Brain microvascular endothelial cell (primary cell): Measurements from ENCODE around the gene SORT1.

ENCODE experiments used
- DNase-seq: peaks from one replicate; pipeline ENCODE4 v3.0.0-alpha.2; 2020
- H3K27ac ChIP-seq: fragments of 250-450 bp; sonication (Bioruptor Pico); 2 replicates; pipeline ENCODE4 v1.5.1; 2020; ENCODE audit warnings: mild to moderate bottlenecking, moderate library complexity
- H3K27me3 ChIP-seq: fragments of 250-450 bp; sonication (Bioruptor Pico); replicated peaks from 2 replicates; pipeline ENCODE4 v1.5.1; 2020; ENCODE audit warnings: mild to moderate bottlenecking
- H3K36me3 ChIP-seq: fragments of 250-450 bp; sonication (Bioruptor Pico); replicated peaks from 2 replicates; pipeline ENCODE4 v1.5.1; 2020; ENCODE audit warnings: mild to moderate bottlenecking
- H3K4me3 ChIP-seq: 2 replicates; pipeline ENCODE4 v1.5.1; 2011; ENCODE audit warnings: low read depth, mild to moderate bottlenecking, control low read depth, low read length, moderate library complexity
- in situ Hi-C: cut with HindIII; loops from 2 replicates; pipeline ENCODE4 v1.10.0; 2017; ENCODE audit warnings: low sequenced_read_pairs, low pct_ligation_motif_present
- TF ChIP-seq, protein P1 (sequence below): IDR thresholded peaks from 2 replicates; pipeline ENCODE4 v1.5.1; 2011; ENCODE audit warnings: low read depth, mild to moderate bottlenecking, moderate library complexity, low read length, control low read depth, inconsistent platforms; ENCODE audit errors: missing control alignments

SORT1 gene

DNA sequence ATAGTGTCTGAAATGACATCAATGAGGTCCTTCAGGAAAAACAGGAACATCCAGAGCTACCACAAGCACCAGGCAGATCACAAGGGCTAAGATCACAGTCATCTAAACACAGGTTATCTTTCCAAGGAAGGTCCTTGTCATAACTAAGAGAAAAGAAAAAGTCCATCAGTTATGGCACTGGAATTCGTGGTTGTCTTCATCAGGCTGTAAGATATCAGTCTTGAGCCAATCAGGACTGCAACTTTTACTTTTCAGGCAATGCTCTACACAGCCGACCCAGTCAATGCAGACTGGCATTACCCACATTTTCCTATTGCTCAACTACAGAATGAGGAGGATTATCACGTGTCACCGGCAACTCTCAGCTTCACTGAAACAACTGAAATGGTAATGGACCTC, 26.4 kb downstream of the SORT1 start:
- in situ Hi-C loops = no loop called here
- Histone ChIP-seq H3K27me3 (no peaks in the 10 kb centered on the region), H3K4me3 (peak overlapping the region; percentile 2), H3K27ac (peak overlapping the region; percentile 97), H3K36me3 (peaks cover 5% of the 10 kb centered on the region)
- TF ChIP-seq, protein P1, sequence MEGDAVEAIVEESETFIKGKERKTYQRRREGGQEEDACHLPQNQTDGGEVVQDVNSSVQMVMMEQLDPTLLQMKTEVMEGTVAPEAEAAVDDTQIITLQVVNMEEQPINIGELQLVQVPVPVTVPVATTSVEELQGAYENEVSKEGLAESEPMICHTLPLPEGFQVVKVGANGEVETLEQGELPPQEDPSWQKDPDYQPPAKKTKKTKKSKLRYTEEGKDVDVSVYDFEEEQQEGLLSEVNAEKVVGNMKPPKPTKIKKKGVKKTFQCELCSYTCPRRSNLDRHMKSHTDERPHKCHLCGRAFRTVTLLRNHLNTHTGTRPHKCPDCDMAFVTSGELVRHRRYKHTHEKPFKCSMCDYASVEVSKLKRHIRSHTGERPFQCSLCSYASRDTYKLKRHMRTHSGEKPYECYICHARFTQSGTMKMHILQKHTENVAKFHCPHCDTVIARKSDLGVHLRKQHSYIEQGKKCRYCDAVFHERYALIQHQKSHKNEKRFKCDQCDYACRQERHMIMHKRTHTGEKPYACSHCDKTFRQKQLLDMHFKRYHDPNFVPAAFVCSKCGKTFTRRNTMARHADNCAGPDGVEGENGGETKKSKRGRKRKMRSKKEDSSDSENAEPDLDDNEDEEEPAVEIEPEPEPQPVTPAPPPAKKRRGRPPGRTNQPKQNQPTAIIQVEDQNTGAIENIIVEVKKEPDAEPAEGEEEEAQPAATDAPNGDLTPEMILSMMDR = no peak
- no peak for DNase-seq

DNA sequence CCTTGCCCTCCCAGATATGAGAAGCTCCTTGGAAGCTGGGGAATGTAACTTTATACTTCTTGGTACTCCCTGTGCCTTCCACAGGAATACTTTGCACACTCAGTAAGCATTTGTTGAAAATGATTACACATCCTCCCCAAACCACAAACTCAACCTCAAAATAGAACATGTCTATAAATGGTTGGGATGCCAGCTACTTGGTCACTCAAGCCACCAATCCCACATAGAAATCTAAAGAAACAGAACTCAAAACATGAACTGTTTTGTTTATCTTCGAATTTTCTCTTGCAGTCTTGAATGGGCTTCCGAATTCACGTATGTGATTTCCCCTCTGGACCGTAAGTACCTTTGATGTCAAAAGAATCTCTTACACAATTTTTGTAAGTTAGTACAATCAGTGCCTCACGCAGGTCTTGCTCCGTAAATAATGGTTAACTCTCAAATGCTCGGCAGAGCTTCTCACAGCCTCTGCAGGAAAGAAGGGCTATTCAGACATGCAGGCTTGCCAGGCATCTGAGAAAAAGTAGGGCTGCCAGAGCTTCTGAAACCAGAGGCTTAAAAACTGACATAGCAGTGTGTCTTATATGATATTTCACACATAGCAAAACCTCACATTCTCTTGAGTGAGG, 26.9 kb downstream of the SORT1 start:
- Histone ChIP-seq H3K27me3 (no peaks in the 10 kb centered on the region), H3K36me3 (peaks cover 6% of the 10 kb centered on the region), H3K4me3 (peak overlapping the region; percentile 2), H3K27ac (peak overlapping the region; percentile 97)
- in situ Hi-C loops = no loop called here
- peak; percentile 90 for DNase-seq
- TF ChIP-seq, protein P1 = no peak

DNA sequence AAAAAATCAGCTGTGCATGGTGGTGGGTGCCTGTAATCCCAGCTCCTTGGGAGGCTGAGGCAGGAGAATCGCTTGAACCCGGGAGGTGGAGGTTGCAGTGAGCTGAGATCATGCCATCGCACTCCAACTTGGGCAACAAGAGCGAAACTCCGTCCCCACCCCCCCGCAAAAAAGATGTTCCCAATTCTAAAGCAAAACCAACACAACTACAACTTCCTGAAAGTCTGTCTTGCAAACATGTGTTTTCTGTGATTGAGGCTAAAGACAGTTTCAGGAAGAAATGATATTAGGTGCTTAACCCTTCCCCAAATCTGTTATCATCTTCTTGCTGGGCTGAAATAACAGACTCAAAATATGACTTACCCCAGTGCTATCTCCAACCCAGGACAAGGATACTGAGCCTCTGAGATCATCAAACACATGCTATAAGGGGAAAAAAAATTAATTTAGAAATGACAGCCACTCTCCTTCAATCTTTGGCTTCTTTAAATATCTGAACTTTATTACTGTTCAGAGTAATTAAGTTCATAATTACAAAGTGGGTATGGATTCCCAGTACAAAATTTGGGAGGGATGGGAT, 28.5 kb downstream of the SORT1 start:
- H3K27ac ChIP-seq = peak overlapping the region; percentile 97
- in situ Hi-C loops = no loop called here
- TF ChIP-seq, protein P1 = no peak
- H3K27me3 ChIP-seq = no peaks in the 10 kb centered on the region
- peak; percentile 70 for DNase-seq
- H3K4me3 ChIP-seq = no peak overlapping the region
- H3K36me3 ChIP-seq = peaks cover 6% of the 10 kb centered on the region

DNA sequence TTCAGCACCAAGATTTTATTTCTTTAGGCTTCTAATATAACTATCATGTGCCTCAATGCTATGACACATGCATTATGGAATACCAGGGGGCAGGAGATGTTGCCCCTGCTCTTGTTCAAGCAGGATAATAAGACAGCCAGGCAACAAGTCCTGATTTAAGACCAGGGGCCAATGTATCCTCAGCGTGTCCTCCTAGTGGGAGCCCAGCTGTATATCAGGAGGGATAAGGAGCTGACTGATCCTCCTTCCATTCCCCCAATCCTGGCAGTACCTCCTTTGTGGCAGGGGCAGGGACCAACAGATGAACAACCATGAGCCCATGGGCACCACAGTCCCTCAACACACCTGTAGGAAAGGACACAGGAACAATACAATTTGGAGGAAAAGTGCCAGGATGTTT, 29.3 kb downstream of the SORT1 start:
- H3K4me3 ChIP-seq = no peak overlapping the region
- peaks cover 6% of the 10 kb centered on the region for H3K36me3 ChIP-seq
- H3K27ac ChIP-seq = peak overlapping the region; percentile 97
- in situ Hi-C loops = no loop called here
- TF ChIP-seq, protein P1 = peak; percentile 43
- DNase-seq = no peak
- no peaks in the 10 kb centered on the region for H3K27me3 ChIP-seq

DNA sequence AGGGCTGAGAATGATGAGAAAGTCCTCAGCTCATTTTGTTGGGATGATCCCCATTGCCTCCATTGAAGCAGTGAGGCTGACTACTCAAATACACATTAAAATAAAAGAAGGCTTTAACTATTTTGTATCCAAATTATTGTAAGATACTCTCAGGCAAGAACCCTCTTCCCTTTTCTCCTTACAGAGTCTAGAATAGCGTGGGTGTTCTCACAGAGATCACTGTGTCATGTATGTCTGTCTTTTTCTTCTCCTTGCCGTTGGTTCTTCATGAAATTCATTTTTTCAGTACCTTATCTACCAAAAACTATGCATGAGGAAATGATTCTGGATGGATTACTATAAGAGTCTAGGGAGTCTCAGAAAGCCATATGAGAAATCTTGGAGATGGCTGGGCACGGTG, 30.1 kb downstream of the SORT1 start:
- TF ChIP-seq, protein P1 = no peak
- in situ Hi-C loops = no loop called here

More for the DNA sequence above, 30.1 kb downstream of the SORT1 start:
- Histone ChIP-seq H3K4me3 (no peak overlapping the region), H3K27ac (no peak overlapping the region), H3K27me3 (no peaks in the 10 kb centered on the region), H3K36me3 (peaks cover 6% of the 10 kb centered on the region)
- DNase-seq = no peak
